ENCODE results near the gene KIAA2012.

The KIAA2012 gene

DNA sequence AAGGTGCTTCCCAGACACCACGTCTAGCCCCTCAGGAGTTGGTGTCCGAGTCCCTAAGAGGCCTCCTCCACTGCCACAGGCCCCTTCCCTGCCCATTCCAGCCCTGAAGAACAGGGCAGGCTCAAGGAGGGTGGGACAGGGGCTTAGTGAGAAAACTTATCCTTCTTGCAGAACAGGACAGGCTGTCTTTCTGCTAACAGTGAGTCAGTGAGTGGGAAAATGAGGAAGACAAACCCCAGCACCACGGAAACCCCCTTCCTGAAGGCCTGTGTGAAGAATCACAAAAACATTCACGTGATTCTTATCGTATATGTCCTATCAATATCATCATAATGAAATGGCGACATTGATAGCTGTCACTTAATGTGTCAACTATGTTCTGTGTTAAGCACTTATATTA lies 29.6 kb upstream of the KIAA2012 start:
- no peak for DNase-seq (ENCODE audit: low read depth)

- DNase-seq (ENCODE audit: low read depth), result no peak
These were observed 28.3 kb upstream of the KIAA2012 start for GRCh38 chr2:202044777-202045176.

GRCh38 chr2:202046572-202046971 lies 26.5 kb upstream of the KIAA2012 start:
- DNase-seq (ENCODE audit: low read depth), result no peak

DNA sequence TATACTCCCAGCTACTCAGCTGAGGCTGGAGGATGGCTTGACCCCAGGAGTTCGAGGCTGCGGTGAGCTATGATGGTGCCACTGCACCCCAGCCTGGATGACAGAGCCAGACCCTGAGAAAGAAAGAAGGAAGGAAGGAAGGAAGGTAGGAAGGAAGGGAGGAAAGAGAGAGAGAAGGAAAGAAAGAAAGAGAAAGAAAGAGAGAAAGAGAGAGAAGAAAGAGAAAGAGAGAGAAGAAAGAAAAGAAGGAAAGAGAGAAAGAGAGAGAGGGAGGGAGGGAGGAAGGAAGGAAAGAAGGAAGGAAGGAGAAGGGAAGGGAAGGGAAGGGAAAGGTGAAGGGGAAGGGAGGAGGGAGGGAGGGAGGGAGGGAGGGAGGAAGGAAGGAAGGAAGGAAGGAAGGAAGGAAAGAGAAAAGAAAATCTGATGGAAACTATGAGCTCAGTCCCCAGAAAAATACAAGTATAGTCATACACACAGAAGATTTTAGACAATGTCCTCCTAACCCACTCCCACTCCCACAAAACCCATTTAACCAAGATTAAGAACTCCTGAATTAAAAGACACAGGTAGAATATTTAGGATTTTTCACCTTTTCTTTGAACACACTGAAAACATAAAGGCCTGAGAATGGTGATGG lies 23.8 kb upstream of the KIAA2012 start:
- DNase-seq (ENCODE audit: low read depth), result no peak

DNA sequence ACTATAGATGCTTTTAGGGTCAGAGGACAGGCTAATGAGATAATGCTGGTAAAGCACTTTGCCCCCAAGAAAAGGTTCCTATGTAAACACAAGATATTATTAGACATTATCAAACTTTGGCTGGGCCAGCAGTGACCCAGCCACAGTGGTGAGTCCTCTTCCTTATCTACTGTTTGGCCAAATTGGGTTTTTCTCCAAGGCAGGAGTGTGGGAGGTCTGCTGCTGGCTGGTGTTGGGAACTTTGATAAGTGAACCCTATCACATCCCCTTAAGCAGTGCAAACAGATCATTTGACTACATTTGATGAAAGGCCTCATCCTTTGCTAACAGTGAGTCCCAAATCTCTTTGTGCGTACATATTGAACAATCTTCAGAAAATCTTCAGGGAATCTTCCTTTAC lies 23.2 kb upstream of the KIAA2012 start:
- DNase-seq (ENCODE audit: low read depth), result no peak

DNA sequence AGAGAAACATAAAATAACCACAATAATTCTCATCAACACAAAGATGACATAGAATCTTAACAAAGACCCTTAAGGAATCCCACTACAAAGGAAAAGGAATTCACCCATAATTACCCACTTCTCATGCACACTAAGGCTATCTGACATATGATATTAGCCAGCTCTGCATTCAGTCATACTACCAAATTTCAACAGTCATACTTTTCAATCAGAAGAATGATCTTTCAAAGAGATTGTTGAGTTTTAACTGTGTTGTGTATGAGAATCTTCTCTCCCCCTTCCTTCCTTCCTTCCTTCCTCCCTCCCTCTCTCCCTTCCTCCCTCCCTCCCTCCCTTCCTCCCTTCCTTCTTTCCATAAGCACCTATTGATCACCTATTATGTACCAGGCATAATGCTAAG lies 22.4 kb upstream of the KIAA2012 start:
- no peak for DNase-seq (ENCODE audit: low read depth)

DNA sequence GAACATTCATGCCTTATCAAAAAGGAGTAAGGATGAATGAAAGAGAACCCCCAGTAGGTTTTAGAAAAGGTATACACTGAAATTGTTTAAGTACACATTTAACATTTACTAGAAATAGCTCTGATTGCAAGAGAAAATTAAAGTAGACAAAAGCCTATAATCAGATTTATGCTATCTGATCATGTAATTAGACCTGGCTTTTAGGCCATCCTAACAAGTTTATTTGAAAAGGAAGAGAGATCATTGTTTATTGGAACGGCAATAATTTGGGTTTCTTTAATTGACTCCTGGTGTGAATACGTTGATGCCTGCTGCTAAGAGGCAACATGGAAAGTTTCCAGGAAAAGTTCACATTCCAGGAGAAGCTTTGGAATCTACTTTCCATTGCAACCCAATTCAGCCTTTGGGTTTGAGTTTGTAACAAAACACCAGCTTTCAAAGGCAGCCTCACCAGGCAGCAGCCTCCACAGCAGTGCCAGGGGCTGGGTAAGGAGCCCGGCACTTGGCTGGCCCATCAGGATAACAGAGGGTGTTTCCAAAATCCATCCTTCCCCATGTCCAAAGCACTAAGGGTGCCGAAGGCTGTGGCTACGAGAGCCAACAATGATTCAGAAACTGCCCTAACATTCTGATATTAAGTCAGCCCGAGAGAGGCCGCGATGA lies 21.4 kb upstream of the KIAA2012 start:
- no peak for DNase-seq (ENCODE audit: low read depth)

GRCh38 chr2:202052235-202052634 lies 20.8 kb upstream of the KIAA2012 start:
- DNase-seq (ENCODE audit: low read depth), result no peak

DNA sequence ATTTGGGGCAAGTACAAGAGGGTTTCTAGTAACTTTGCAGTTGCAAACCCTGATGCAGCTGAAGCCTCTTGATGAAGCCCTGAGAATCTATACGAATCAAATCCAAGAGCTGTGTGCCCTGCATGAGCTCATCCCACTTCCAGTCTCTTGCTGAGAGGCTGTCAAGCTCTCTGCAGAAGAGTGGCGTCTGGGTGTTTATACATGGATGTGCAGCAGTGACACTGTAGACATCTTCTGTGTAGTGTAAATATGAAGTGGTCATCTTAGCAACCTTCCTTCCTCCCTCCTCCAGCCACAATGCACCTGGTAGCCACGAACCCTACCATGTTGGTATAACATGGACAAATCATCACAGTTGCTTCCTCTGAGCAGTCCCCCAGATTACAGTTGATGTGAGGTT lies 18.4 kb upstream of the KIAA2012 start:
- no peak for DNase-seq (ENCODE audit: low read depth)

GRCh38 chr2:202056611-202057010 lies 16.4 kb upstream of the KIAA2012 start:
- no peak for DNase-seq (ENCODE audit: low read depth)

GRCh38 chr2:202060218-202060617 lies 12.8 kb upstream of the KIAA2012 start:
- DNase-seq (ENCODE audit: low read depth), result no peak

GRCh38 chr2:202061695-202062094 lies 11.4 kb upstream of the KIAA2012 start:
- DNase-seq (ENCODE audit: low read depth), result no peak

DNA sequence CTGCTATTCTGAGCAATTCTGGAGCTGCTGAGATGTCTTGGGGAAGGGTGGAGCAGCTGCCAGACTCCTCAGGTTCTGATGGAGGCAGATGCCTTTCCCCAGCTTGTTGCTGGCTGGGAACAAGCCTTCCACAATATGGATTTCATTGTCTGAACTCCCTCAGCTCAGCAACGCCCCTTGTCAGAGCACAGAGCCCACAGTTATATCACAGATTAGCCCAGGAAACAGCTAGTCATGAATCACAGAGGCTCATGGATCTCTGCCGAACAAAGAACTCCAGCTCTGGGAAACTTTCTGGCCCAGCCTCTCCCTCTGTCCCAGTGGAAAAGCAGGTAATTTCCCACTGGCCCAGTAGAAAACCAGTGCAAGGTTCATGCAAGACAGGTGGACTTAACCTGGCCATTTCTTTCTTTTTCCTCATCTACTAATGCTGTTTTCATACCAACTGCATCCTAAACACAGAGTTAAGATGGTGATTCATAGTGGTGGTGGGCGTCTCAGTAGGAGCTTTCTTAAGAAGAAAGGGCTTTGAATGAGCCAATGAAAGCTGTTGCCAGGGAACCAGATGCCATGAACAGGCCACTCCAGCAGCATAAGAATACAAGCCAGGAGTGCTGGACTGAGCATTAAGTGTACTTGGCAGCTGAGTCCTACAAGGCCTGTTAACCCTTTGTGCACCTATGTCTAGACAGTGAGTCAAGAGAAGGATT lies 8.7 kb upstream of the KIAA2012 start:
- DNase-seq (ENCODE audit: low read depth), result no peak

GRCh38 chr2:202064881-202065230 lies 8.2 kb upstream of the KIAA2012 start:
- DNase-seq (ENCODE audit: low read depth), result no peak

DNA sequence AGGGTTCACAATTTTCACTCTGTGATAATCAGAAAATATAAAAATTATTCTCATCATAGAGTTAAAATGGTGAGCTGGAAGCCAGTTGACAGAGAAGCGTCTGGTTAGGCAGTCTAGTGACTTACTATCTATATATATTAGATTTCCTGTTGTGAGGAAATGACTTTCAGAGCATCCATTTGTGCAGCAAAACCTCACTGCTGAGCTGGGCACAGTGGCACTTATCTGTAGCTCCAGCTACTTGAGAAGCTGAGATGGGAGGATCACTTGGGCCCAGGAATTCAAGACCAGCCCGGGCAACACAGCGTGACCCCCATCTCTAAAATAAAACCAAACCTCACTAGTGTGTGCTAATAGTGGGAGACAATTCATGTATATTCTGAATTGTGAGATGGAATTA lies 7.2 kb upstream of the KIAA2012 start:
- no peak for DNase-seq (ENCODE audit: low read depth)

DNA sequence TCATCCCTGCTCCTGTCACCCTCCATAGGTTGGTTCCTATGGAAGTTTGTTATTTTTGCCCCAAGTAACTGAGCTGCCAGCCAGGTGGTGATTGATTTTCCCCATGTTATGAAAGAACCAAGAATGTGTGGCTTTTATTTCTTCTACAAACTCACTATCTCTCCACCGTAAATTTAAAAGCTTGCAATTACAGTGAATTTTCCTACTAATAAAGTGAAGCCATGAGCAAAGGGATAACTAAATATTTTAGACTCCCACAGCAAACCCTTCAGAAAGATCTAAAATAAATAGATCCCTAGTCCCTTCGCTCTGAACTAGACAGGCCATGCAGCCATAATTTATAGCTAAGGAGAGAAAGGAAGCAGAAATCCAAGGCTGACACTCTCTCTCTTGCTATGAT lies 6.2 kb upstream of the KIAA2012 start:
- DNase-seq (ENCODE audit: low read depth), result no peak

- no peak for DNase-seq (ENCODE audit: low read depth)
These were observed 5.5 kb upstream of the KIAA2012 start for GRCh38 chr2:202067589-202067988.

GRCh38 chr2:202069170-202070067 lies 3.6 kb upstream of the KIAA2012 start:
- no peak for DNase-seq (ENCODE audit: low read depth)

- no peak for DNase-seq (ENCODE audit: low read depth)
These were observed 1.9 kb upstream of the KIAA2012 start for GRCh38 chr2:202071107-202071506.

DNA sequence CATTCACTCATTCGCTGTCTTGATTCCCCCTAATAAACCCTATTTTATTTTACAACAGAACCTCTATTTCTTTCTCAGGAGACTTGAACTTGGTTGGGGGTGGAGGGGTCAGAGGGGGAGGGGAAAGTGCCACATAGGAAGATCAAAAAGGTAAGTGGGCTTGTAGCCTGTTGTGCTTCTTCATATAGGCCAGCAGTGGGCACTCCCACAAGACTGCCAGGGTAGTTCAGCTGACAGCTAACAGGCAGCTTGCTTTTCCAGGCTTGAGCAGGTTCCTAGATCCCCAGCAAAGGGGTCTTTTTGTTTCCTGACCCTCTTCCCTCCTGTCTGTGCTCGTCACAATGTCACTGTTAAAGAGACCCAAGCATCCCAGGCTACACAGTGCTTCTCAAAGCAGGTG lies 829 bp upstream of the KIAA2012 start:
- no peak for DNase-seq (ENCODE audit: low read depth)

- no peak for DNase-seq (ENCODE audit: low read depth)
These were observed 1.3 kb downstream of the KIAA2012 start for GRCh38 chr2:202074324-202074723.

GRCh38 chr2:202079310-202079709 lies 6.3 kb downstream of the KIAA2012 start:
- DNase-seq (ENCODE audit: low read depth), result no peak

GRCh38 chr2:202084265-202084664 lies 11.2 kb downstream of the KIAA2012 start:
- no peak for DNase-seq (ENCODE audit: low read depth)

All from stimulated activated CD4-positive, alpha-beta T cell treated with anti-CD3 and anti-CD28 coated beads, Interleukin-2, amount 100 ng/mL, for 4 hours (primary cell).